ENCODE data around the gene PCBP3.

PCBP3 gene

DNA sequence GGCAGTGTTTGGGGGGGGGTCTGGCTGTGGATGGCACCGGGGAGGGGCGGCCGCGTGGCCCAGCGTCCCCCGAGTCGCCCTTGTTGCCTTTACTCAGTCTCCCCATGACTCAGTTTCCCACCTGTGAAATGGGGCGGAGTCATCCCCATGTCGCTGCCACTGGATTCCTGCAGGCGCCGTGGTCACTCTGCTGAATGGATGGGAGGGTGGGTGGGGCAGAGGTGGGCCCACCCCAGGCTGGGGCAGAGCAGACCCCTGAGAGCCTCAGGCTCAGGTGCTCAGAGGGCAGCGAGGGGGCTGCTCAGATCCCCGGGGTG is 340.1 kb downstream of the PCBP3 start:
- H3K36me3 ChIP-seq (ENCODE audit: control insufficient read depth in 4 of 4, insufficient read depth in 4 of 4, low read length in 3 of 4), result no peaks in the 10 kb centered on the region
- H3K4me3 ChIP-seq (ENCODE audit: control insufficient read depth in 1 of 7, extremely low read depth in 1 of 7, insufficient read depth in 4 of 7, low read depth in 2 of 7, low read length in 6 of 7), result no peak overlapping the region
- WGBS (ENCODE audit: insufficient coverage), result 81% methylated on average over 2 of the region's 13 CpGs
- CTCF ChIA-PET, result no interaction called here
- H3K9me3 ChIP-seq (ENCODE audit: control extremely low read depth in 1 of 5, control insufficient read depth in 4 of 5, insufficient read depth in 2 of 5, low read depth in 1 of 5, low read length in 4 of 5), result no peaks in the 10 kb centered on the region
- peaks cover 0 to 61% (median 8%) of the 10 kb centered on the region in 5 experiments for H3K27me3 ChIP-seq (replicated peaks in 2 of 5; ENCODE audit: control insufficient read depth in 4 of 5, insufficient read depth in 5 of 5, low read length in 4 of 5)
- H3K4me1 ChIP-seq (ENCODE audit: control extremely low read depth in 1 of 4, control insufficient read depth in 4 of 4, insufficient read depth in 4 of 4, low read length in 3 of 4), result peaks cover 0 to 20% (median 17%) of the 10 kb centered on the region in 4 experiments
- no peak overlapping the region for H3K27ac ChIP-seq (ENCODE audit: insufficient read depth in 1 of 2, low read depth in 1 of 2, low read length in 2 of 2, poor library complexity in 1 of 2, severe bottlenecking in 2 of 2)
- POLR2A ChIA-PET, result no interaction called here
- DNase-seq, result no peak

DNA sequence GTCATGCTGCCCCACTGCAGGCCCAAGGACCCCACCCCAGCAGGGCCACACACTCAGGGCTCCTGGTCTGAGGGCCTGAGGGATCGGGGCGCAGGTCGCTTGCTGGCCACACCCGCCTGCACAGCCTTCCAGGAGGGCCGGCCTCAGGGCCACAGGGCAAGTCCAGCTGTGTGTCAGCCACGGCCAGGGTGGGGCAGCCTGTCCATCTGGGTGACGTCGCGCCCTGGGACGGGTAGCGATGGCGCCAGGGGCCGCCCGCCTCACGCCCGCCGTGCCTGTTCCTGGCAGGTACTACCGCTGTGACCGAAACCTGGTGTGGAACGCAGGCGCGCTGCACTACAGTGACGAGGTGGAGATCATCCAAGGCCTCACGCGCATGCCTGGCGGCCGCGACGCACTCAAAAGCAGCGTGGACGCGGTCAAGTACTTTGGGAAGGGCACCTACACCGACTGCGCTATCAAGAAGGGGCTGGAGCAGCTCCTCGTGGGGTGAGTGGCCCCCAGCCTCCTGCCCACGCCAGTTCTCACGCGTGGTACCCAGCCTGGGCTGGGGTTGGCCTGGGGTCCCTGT is 340.5 kb downstream of the PCBP3 start:
- Histone ChIP-seq H3K4me3 (ENCODE audit: control insufficient read depth in 1 of 7, extremely low read depth in 1 of 7, insufficient read depth in 4 of 7, low read depth in 2 of 7, low read length in 6 of 7) (no peak overlapping the region), H3K27ac (ENCODE audit: insufficient read depth in 1 of 2, low read depth in 1 of 2, low read length in 2 of 2, poor library complexity in 1 of 2, severe bottlenecking in 2 of 2) (no peak overlapping the region), H3K27me3 (replicated peaks in 2 of 5; ENCODE audit: control insufficient read depth in 4 of 5, insufficient read depth in 5 of 5, low read length in 4 of 5) (peaks cover 0 to 57% (median 8%) of the 10 kb centered on the region in 5 experiments), H3K36me3 (ENCODE audit: control insufficient read depth in 4 of 4, insufficient read depth in 4 of 4, low read length in 3 of 4) (no peaks in the 10 kb centered on the region), H3K9me3 (ENCODE audit: control extremely low read depth in 1 of 5, control insufficient read depth in 4 of 5, insufficient read depth in 2 of 5, low read depth in 1 of 5, low read length in 4 of 5) (no peaks in the 10 kb centered on the region), H3K4me1 (ENCODE audit: control extremely low read depth in 1 of 4, control insufficient read depth in 4 of 4, insufficient read depth in 4 of 4, low read length in 3 of 4) (peaks cover 0 to 20% (median 17%) of the 10 kb centered on the region in 4 experiments)
- WGBS (ENCODE audit: insufficient coverage), result 96% methylated on average over 38 of the region's 38 CpGs
- CTCF ChIA-PET, result no interaction called here
- POLR2A ChIA-PET, result no interaction called here
- DNase-seq, result no peak

DNA sequence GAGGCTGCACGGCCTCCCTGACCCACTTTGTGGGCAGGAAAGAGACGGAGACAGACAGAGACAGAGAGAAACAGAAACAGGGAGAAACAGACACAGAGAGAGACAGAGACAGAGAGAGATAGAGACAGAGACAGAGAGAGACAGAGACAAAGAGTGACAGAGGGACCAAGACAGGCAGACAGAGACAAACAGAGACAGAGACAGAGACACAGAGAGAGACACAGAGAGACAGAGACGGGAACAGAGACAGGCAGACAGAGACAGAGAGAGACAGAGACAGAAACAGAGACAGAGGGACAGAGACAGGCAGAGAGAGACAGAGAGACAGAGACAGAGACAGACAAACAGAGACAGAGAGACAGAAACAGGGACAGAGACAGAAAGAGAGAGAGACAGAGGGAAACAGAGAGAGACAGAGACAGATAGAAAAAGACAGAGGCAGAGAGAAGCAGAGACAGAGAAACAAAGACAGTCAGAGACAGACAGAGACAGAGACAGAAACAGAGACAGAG is 341.1 kb downstream of the PCBP3 start:
- WGBS (ENCODE audit: insufficient coverage), result 94% methylated on average over 3 of the region's 3 CpGs

DNA sequence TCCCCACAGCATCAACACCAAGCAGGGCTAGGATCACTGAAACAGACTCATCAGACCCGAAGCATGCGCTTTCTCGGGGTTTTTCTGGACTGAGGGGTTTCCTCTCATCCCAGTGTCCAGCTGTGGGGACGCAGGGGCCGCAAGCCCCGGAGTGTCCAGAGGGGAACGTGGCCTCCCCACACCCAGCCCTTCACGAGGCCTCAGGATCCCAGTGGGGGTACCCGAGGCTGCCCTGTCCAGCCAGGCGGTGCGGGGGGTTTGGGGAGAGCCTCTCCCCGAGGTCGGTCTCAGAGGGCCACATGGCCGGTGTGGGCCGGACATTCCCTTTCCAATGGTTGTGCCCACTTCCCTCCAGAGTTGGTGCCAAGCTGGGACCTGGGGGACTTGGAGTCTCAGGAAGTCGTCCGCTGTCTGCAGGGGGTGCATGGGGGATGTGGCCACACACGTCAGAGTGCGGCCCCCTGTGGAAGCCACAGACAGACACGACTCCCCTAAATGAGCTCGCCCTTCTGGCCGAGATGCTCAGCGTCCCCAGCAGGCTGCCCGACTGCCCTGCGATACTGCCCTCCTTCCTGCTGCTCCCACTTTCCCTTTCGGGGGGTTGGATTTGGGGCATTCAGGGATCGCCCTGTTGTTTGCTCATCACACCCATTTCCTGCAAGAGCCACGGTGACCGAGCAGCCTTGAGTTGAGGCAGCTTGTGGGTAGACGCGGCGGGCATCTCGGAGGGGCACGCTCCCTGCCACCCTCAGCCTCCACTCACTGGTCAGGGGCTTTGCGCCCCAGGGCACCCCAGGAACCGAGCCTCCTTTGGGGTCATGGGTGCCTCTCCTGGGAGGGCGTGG is 342.2 kb downstream of the PCBP3 start:
- ChIA-PET POLR2A (no interaction called here), CTCF (interaction anchor here (0.9 kb wide), 1 partner anchor 15 kb away, joined by 3 read pairs; no protein-coding TSS in a partner anchor)
- peaks cover 0 to 16% (median 16%) of the 10 kb centered on the region in 4 experiments for H3K4me1 ChIP-seq (ENCODE audit: control extremely low read depth in 1 of 4, control insufficient read depth in 4 of 4, insufficient read depth in 4 of 4, low read length in 3 of 4)
- no peaks in the 10 kb centered on the region for H3K36me3 ChIP-seq (ENCODE audit: control insufficient read depth in 4 of 4, insufficient read depth in 4 of 4, low read length in 3 of 4)
- no peaks in the 10 kb centered on the region for H3K9me3 ChIP-seq (ENCODE audit: control extremely low read depth in 1 of 5, control insufficient read depth in 4 of 5, insufficient read depth in 2 of 5, low read depth in 1 of 5, low read length in 4 of 5)
- H3K4me3 ChIP-seq (ENCODE audit: control insufficient read depth in 1 of 7, extremely low read depth in 1 of 7, insufficient read depth in 4 of 7, low read depth in 2 of 7, low read length in 6 of 7), result no peak overlapping the region
- no peak overlapping the region for H3K27ac ChIP-seq (ENCODE audit: insufficient read depth in 1 of 2, low read depth in 1 of 2, low read length in 2 of 2, poor library complexity in 1 of 2, severe bottlenecking in 2 of 2)
- H3K27me3 ChIP-seq (replicated peaks in 2 of 5; ENCODE audit: control insufficient read depth in 4 of 5, insufficient read depth in 5 of 5, low read length in 4 of 5), result peaks cover 0 to 41% (median 8%) of the 10 kb centered on the region in 5 experiments
- no peak for DNase-seq
- WGBS (ENCODE audit: insufficient coverage), result 90% methylated on average over 30 of the region's 37 CpGs

More for the DNA sequence above, 341.1 kb downstream of the PCBP3 start:
- H3K36me3 ChIP-seq (ENCODE audit: control insufficient read depth in 4 of 4, insufficient read depth in 4 of 4, low read length in 3 of 4), result no peaks in the 10 kb centered on the region
- ChIA-PET CTCF (no interaction called here), POLR2A (no interaction called here)
- H3K4me3 ChIP-seq (ENCODE audit: control insufficient read depth in 1 of 7, extremely low read depth in 1 of 7, insufficient read depth in 4 of 7, low read depth in 2 of 7, low read length in 6 of 7), result no peak overlapping the region
- peaks cover 0 to 52% (median 8%) of the 10 kb centered on the region in 5 experiments for H3K27me3 ChIP-seq (replicated peaks in 2 of 5; ENCODE audit: control insufficient read depth in 4 of 5, insufficient read depth in 5 of 5, low read length in 4 of 5)
- peaks cover 0 to 20% (median 17%) of the 10 kb centered on the region in 4 experiments for H3K4me1 ChIP-seq (ENCODE audit: control extremely low read depth in 1 of 4, control insufficient read depth in 4 of 4, insufficient read depth in 4 of 4, low read length in 3 of 4)
- H3K27ac ChIP-seq (ENCODE audit: insufficient read depth in 1 of 2, low read depth in 1 of 2, low read length in 2 of 2, poor library complexity in 1 of 2, severe bottlenecking in 2 of 2), result no peak overlapping the region
- no peaks in the 10 kb centered on the region for H3K9me3 ChIP-seq (ENCODE audit: control extremely low read depth in 1 of 5, control insufficient read depth in 4 of 5, insufficient read depth in 2 of 5, low read depth in 1 of 5, low read length in 4 of 5)
- DNase-seq, result no peak

DNA sequence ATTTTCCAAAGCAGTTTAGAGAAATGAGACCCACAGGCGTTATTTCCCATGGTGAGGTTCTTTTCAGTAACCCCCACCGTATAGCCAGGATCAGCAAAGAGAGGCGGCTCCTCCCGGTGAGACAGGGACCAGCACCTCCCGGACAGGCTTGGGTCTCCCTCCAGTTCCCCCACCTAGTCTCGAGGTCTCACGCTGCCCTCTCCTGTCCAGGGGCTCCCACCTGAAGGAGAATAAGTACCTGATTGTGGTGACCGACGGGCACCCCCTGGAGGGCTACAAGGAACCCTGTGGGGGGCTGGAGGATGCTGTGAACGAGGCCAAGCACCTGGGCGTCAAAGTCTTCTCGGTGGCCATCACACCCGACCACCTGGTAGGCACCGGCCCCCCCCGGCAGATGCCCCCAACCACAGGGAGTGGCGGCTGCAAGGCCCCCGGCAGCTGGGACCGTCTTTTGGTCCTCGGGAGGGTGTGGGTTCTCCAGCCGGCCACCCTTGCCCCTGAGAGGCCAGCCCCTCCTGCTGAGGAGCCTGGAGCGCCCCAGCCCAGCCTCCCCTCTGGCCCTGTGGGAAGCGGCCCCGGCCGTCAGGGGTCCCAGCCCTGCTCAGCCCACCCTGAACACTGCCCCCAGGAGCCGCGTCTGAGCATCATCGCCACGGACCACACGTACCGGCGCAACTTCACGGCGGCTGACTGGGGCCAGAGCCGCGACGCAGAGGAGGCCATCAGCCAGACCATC is 343.0 kb downstream of the PCBP3 start:
- H3K9me3 ChIP-seq (ENCODE audit: control extremely low read depth in 1 of 5, control insufficient read depth in 4 of 5, insufficient read depth in 2 of 5, low read depth in 1 of 5, low read length in 4 of 5), result no peaks in the 10 kb centered on the region
- no peak overlapping the region for H3K4me3 ChIP-seq (ENCODE audit: control insufficient read depth in 1 of 7, extremely low read depth in 1 of 7, insufficient read depth in 4 of 7, low read depth in 2 of 7, low read length in 6 of 7)
- H3K4me1 ChIP-seq (ENCODE audit: control extremely low read depth in 1 of 4, control insufficient read depth in 4 of 4, insufficient read depth in 4 of 4, low read length in 3 of 4), result peaks cover 0 to 11% (median 10%) of the 10 kb centered on the region in 4 experiments
- no peaks in the 10 kb centered on the region for H3K36me3 ChIP-seq (ENCODE audit: control insufficient read depth in 4 of 4, insufficient read depth in 4 of 4, low read length in 3 of 4)
- POLR2A ChIA-PET, result no interaction called here
- 94% methylated on average over 33 of the region's 36 CpGs for WGBS (ENCODE audit: insufficient coverage)
- CTCF ChIA-PET, result interaction anchor here (0.9 kb wide), 1 partner anchor 16 kb away, joined by 3 read pairs; no protein-coding TSS in a partner anchor
- H3K27ac ChIP-seq (ENCODE audit: insufficient read depth in 1 of 2, low read depth in 1 of 2, low read length in 2 of 2, poor library complexity in 1 of 2, severe bottlenecking in 2 of 2), result no peak overlapping the region
- H3K27me3 ChIP-seq (replicated peaks in 2 of 5; ENCODE audit: control insufficient read depth in 4 of 5, insufficient read depth in 5 of 5, low read length in 4 of 5), result peaks cover 0 to 35% (median 8%) of the 10 kb centered on the region in 5 experiments
- DNase-seq, result no peak

DNA sequence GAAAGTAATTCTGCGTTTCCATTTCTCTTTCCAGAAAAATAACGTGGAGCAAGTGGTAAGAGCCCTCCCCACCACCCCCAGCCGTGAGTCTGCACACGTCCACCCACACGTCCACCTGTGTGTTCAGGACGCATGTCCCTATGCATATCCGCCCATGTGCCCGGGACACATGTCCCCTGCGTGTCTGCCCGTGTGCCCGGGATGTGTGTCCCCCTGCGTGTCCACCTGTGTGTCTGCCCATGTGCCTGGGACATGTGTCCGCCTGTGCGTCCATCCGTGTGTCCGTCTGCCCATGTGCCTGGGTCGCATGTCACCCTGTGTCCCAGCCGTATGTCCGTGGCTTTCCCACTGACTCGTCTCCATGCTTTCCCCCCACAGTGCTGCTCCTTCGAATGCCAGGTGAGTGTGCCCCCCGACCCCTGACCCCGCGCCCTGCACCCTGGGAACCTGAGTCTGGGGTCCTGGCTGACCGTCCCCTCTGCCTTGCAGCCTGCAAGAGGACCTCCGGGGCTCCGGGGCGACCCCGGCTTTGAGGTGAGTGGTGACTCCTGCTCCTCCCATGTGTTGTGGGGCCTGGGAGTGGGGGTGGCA is 343.7 kb downstream of the PCBP3 start:
- Histone ChIP-seq H3K9me3 (ENCODE audit: control extremely low read depth in 1 of 5, control insufficient read depth in 4 of 5, insufficient read depth in 2 of 5, low read depth in 1 of 5, low read length in 4 of 5) (no peaks in the 10 kb centered on the region), H3K4me1 (ENCODE audit: control extremely low read depth in 1 of 4, control insufficient read depth in 4 of 4, insufficient read depth in 4 of 4, low read length in 3 of 4) (peaks cover 0 to 5% (median 3%) of the 10 kb centered on the region in 4 experiments), H3K27me3 (replicated peaks in 2 of 5; ENCODE audit: control insufficient read depth in 4 of 5, insufficient read depth in 5 of 5, low read length in 4 of 5) (peaks cover 0 to 29% (median 6%) of the 10 kb centered on the region in 5 experiments), H3K4me3 (ENCODE audit: control insufficient read depth in 1 of 7, extremely low read depth in 1 of 7, insufficient read depth in 4 of 7, low read depth in 2 of 7, low read length in 6 of 7) (no peak overlapping the region), H3K36me3 (ENCODE audit: control insufficient read depth in 4 of 4, insufficient read depth in 4 of 4, low read length in 3 of 4) (no peaks in the 10 kb centered on the region), H3K27ac (ENCODE audit: insufficient read depth in 1 of 2, low read depth in 1 of 2, low read length in 2 of 2, poor library complexity in 1 of 2, severe bottlenecking in 2 of 2) (no peak overlapping the region)
- ChIA-PET CTCF (no interaction called here), POLR2A (no interaction called here)
- 99% methylated on average over 20 of the region's 29 CpGs for WGBS (ENCODE audit: insufficient coverage)
- no peak for DNase-seq

Measured in common myeloid progenitor, CD34-positive (primary cell).